GM18526 (cell line): Measurements from ENCODE around the gene ADAMTSL1.

Experiments used
- POLR2A ChIP-seq: IDR thresholded peaks from 3 replicates; pipeline ENCODE4 v1.6.1; 2011; ENCODE audit not compliant: insufficient read length; ENCODE audit errors: extremely low read depth

ADAMTSL1 gene

DNA sequence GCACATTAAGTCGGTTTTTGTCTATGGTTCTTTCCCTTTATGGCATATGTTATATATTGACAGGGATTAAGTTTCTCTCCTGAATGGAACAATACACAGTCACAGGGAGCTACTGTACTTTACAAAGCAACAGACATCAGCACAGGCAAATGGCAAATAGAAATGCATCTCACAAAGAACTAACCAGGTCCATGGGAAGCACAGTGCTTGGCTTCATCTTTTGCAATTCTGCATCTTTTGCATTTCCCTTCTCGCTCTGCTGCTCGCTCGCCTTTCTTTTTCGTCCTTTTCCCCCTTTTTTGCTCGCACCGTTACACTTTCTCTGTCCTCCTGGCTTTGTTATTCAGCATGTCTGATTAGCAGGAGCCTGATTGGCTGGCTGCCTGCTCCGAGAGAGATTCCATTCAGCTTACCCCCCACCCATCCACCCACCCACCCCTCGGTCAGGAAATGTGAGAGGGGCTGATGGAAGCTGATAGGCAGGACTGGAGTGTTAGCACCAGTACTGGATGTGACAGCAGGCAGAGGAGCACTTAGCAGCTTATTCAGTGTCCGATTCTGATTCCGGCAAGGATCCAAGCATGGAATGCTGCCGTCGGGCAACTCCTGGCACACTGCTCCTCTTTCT lies at the start of gene ADAMTSL1:
TSS of gene ADAMTSL1 (plus strand) at position 502 of the 628 bp plus-strand sequence. CDS start at position 582, 80 bp downstream.
- no peak for TF ChIP-seq POLR2A

DNA sequence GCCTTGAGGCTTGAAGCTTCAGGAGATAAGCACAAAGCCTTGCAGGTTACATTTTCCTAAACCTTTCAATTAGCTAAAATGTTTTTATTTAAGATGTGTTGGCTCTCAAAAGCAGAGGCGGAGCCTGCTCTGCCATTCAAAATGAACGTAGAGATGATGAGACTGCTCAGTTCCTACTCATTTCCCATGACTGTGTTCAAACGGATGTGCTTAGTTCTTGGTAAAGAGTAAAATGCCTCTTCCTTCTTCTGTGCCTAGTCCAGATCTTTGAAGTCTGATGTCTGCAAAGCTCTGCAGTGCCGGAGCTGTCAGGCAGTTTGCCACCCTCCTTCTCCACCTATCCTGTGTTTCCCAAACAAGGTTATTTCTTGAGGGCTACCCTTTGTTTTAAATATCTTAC lies 46.3 kb upstream of the ADAMTSL1 start:
- TF ChIP-seq POLR2A = no peak

- no peak for TF ChIP-seq POLR2A
Observed at GRCh38 chr9:18428661-18429060, 45.3 kb upstream of the ADAMTSL1 start.

GRCh38 chr9:18429070-18429469 lies 44.9 kb upstream of the ADAMTSL1 start:
- TF ChIP-seq POLR2A = no peak

GRCh38 chr9:18433620-18434019 lies 40.3 kb upstream of the ADAMTSL1 start:
- no peak for TF ChIP-seq POLR2A

- no peak for TF ChIP-seq POLR2A
Observed at GRCh38 chr9:18437315-18438201, 36.4 kb upstream of the ADAMTSL1 start.

DNA sequence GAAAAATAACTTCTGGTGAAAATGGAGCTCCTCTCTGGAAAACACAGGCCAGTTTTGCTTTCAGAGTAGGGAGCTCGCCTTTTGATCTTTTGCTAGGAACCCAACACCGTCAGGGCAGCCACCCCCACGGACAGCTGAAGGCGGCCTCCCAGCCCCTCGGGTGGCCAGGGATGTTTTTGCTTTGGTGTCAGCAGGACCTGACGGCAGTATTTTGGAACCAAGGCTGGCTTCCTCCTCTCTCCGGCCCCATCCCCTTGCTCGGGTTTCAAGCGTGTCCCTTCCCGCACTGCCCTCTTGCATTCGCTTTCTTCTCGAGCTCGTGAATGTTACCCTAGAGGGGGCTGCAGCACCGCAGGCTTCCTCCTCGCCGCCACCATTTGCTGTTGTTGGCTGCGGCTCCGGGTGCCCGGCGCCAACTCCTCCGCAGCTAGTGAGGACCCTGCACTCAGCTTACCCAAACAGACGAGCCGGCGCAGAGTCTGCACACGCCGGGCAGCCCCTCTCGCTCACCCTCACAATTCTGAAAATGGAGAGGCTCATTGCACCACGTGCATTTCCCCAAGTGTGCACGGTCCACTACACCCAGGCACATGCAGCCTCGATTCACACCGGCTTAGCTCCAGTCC lies 35.5 kb upstream of the ADAMTSL1 start:
- TF ChIP-seq POLR2A = no peak

GRCh38 chr9:18438951-18439350 lies 35.0 kb upstream of the ADAMTSL1 start:
- no peak for TF ChIP-seq POLR2A

DNA sequence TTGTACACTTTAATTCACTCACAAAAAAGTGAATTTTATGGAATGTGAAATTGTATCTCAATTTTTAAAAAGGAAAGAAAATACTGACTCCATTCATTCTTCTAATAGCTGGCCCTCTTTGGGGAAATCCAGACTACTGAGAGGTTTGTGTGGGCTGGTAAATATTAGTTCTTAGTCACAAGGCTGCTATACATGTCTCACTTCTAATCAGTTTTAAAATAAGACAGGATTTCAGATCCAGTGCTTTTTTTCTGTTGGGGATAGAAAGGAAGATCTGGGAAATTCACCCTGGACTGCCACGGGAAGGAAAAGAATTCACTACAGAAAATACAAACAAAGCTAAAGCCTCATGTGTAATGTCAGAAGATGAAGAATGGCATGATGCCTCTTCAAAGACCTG lies 32.7 kb upstream of the ADAMTSL1 start:
- no peak for TF ChIP-seq POLR2A

DNA sequence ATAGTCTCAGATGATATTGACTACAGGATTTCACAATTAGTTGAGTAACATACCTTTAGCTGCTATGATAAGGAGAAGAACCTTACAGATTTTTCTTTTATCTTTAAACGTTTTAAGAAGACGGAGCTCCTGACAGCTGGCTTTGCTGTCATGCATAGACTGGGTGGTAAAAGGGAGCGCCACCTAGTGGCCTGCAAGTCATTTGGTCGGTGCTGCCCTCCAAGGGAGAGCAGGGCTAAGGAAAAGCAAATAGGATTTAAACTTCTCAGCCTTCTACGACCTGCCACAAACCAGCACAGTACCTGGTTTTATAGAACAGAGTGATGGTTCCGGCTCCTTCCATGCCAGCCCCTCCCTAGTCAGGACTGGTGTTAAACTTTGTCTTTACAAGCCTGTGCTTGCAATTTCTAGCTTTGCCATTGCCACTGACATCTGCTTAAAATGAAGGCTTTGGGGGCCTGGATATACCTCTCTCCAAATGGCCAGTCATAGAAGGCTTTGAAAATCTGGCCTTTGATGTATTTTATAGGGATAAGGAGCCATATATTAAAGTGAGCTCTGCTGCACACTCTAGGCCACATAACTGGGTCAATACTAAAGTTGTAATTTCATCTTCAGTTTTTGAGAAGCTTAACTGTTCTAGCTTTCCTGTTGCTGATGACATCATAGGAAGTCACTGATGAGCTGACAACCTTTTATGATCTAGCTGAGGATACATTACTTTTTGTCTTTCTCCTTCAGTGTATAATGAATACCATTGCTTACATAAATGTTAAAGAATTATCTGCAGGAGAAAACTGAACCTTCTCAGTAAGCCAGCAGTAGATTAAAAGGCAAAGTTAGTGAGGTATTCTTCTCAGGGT lies 31.1 kb upstream of the ADAMTSL1 start:
- no peak for TF ChIP-seq POLR2A

GRCh38 chr9:18447131-18447530 lies 26.8 kb upstream of the ADAMTSL1 start:
- TF ChIP-seq POLR2A = no peak

DNA sequence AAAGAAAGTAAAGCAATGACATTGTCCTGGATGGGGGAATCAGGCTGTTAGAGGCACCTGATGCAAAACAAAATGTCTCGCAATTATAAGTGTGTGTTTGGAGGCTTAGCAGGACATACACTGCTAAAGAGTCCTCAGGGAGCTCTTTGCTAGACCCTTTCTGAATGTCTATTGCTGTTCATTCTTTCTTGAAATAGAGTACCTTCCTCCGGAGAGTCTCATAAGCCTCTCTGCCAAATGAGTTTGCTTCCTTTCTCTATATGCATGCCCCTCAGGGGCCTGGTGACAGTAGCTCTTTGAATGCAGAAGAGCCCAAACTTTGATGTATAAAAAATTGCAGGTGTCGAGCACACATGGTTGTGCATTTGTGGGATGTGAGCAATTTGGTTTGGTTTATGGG lies 26.4 kb upstream of the ADAMTSL1 start:
- TF ChIP-seq POLR2A = no peak

DNA sequence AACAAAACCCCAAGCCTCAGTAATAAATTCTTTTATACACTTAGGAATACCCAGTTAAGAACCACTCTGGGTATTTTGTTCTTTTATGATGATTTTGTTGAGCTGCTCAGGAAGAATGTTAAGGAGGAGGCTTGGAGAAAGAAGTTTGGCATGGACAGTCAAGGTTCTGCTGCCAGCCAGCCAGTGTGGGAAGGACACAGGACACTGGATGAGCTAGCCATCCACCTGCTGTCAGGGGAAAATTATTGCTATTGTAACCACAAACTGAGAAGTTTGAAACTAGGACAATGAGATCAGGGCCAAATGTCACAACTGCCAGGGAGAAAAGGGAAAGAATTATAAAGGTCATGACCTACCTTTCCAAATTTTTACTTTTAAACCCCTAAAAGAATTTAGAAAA lies 25.9 kb upstream of the ADAMTSL1 start:
- no peak for TF ChIP-seq POLR2A

DNA sequence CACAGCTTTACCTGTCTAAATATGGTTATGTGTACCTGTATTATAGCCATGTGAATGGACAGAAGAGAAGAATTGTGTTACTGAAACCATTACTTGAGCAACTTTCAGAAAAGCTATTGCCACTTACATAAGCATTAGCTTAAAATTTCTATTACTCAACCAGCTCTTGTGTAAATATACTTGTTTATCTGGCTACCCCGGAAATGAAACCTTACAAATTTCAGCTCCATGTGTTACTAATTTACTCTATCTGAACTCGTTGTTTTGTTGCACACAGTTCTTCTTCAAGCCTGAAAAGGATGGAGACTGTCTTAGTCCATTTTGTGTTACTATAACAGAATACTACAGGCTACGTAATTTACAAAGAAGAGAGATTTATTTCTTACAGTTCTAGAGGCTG lies 22.5 kb upstream of the ADAMTSL1 start:
- TF ChIP-seq POLR2A = no peak

DNA sequence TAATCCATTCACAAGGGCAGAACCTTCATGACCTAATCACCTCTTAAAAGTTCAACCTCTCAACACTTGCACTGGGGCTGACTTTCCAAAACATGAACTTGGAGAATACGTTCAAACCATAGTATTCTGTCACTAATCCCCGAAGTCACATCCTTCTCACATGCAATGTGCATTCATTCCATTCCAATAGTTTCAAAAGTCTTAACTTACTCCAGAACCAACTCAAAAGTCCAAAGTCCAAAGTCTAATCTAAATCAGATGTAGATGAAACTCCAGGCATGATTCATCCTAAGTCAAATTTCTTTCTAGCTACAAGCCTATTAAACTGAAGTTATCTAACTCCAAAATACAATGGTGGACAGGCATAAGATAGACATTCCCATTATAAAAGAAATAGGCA lies 21.7 kb upstream of the ADAMTSL1 start:
- TF ChIP-seq POLR2A = no peak
